OCI-LY3 (cell line): Measurements from ENCODE around the gene HSPB9.

ENCODE experiments used
- EZH2phosphoT487 ChIP-seq: fragments of 200-600 bp; shearing (Covaris generic); IDR thresholded peaks from 2 replicates; pipeline ENCODE4 v1.6.1; 2018; ENCODE audit warnings: antibody characterized with exemption, mixed run types, low read depth
- TF ChIP-seq, protein P1 (sequence below): fragments of 200-600, 300-600 bp; sonication (generic); IDR thresholded peaks from 2 replicates; pipeline ENCODE4 v1.5.1; 2014; ENCODE audit warnings: antibody characterized with exemption, low read length, low read depth

- TF ChIP-seq, protein P1, sequence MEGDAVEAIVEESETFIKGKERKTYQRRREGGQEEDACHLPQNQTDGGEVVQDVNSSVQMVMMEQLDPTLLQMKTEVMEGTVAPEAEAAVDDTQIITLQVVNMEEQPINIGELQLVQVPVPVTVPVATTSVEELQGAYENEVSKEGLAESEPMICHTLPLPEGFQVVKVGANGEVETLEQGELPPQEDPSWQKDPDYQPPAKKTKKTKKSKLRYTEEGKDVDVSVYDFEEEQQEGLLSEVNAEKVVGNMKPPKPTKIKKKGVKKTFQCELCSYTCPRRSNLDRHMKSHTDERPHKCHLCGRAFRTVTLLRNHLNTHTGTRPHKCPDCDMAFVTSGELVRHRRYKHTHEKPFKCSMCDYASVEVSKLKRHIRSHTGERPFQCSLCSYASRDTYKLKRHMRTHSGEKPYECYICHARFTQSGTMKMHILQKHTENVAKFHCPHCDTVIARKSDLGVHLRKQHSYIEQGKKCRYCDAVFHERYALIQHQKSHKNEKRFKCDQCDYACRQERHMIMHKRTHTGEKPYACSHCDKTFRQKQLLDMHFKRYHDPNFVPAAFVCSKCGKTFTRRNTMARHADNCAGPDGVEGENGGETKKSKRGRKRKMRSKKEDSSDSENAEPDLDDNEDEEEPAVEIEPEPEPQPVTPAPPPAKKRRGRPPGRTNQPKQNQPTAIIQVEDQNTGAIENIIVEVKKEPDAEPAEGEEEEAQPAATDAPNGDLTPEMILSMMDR: no peak
- no peak for TF ChIP-seq EZH2phosphoT487
Observed at GRCh38 chr17:42136654-42137051, 14.0 kb downstream of the HSPB9 start.
